HepG2 (cell line): ENCODE measurements around the gene KPNB1. TPM values are rescaled to one million over a fixed set of nuclear protein-coding genes. Genes with fewer than 3 reads are reported as not detected.

ENCODE experiments used
- ATAC-seq: fragments of 200-7000 bp; cut with Tn5 transposase; 3 replicates; pipeline ENCODE4 v1.9.1; 2020; ENCODE audit warnings: mild to moderate bottlenecking, moderate library complexity
- BruUV-seq: library from RNA; stranded (reverse); fragments of 400-500 nt; replicated peaks from 2 replicates; lab custom pipeline; 2021; lab: Mats Ljungman, UMichigan
- CTCF ChIA-PET: fragments of 300-600 bp; formaldehyde crosslinking; extraction: SDS; loops from one replicate; lab custom pipeline; 2021; ENCODE audit warnings: low total read pairs, inconsistent platforms, low intra/inter-chr PET ratio; lab: Yijun Ruan, JAX
- POLR2A ChIA-PET: fragments of 350-600 bp; sonication (Branson Sonifier 250); formaldehyde crosslinking; loops from one replicate; lab custom pipeline; 2020; ENCODE audit warnings: antibody characterized with exemption, inconsistent platforms; lab: Yijun Ruan, JAX
- DNase-seq: peaks from one replicate; pipeline ENCODE4 v3.0.0-alpha.2; 2015; ENCODE audit warnings: low spot score
- FAIRE-seq: peaks from 3 replicates; lab custom pipeline; 2011; peaks lifted over from hg19 to GRCh38; lab: Jason Lieb, UNC
- H2AFZ ChIP-seq: one replicate; pipeline ENCODE4 v1.6.1; 2011; ENCODE audit warnings: low read length, inconsistent platforms
- H3K27ac ChIP-seq: fragments of 300-600 bp; 3 replicates; pipeline ENCODE4 v1.8.0; 2011; ENCODE audit warnings: mixed run types, mild to moderate bottlenecking, mixed read lengths, low read length, inconsistent platforms; ENCODE audit not compliant: insufficient read depth; ENCODE audit errors: extremely low read length
- H3K27me3 ChIP-seq, 2 experiments: fragments of 200-600 bp in 1 of 2; 2 replicates in 1 of 2; 3 replicates in 1 of 2; pipeline versions ENCODE4 v1.6.0 to v1.8.0; 2011; ENCODE audit warnings: low read length in 2 of 2, mild to moderate bottlenecking in 2 of 2, moderate library complexity in 2 of 2, inconsistent platforms in 1 of 2; ENCODE audit not compliant: insufficient read depth in 2 of 2, control insufficient read depth in 1 of 2
- H3K36me3 ChIP-seq, 2 experiments: fragments of 200-600 bp in 1 of 2; replicated peaks in 1 of 2; 2 replicates in 1 of 2; 3 replicates in 1 of 2; pipeline versions ENCODE4 v1.5.1 to v1.8.0; 2011; ENCODE audit warnings: low read length in 2 of 2, inconsistent platforms in 1 of 2; ENCODE audit not compliant: insufficient read depth in 2 of 2, control insufficient read depth in 1 of 2
- H3K4me1 ChIP-seq: 2 replicates; pipeline ENCODE4 v1.5.1; 2012; ENCODE audit warnings: low read length, inconsistent platforms; ENCODE audit not compliant: insufficient read depth
- H3K4me2 ChIP-seq: 2 replicates; pipeline ENCODE4 v1.6.0; 2011; ENCODE audit warnings: low read depth, low read length, inconsistent platforms
- H3K4me3 ChIP-seq, 3 experiments: fragments of 200-600 bp in 1 of 3; sonication (generic), shearing (Covaris generic) in 1 of 3; replicated peaks in 1 of 3; 2 replicates each; pipeline ENCODE4 v1.5.1; 2011 to 2016; ENCODE audit warnings: low read length in 3 of 3, inconsistent platforms in 2 of 3, low read depth in 2 of 3, mild to moderate bottlenecking in 2 of 3, control low read depth in 1 of 3, mixed read lengths in 1 of 3; ENCODE audit not compliant: insufficient read depth in 1 of 3
- H3K79me2 ChIP-seq: one replicate; pipeline ENCODE4 v1.6.1; 2011; ENCODE audit warnings: low read length, inconsistent platforms; ENCODE audit not compliant: insufficient read depth
- H3K9ac ChIP-seq: 2 replicates; pipeline ENCODE4 v1.6.0; 2011; ENCODE audit warnings: mild to moderate bottlenecking, low read depth, low read length, inconsistent platforms; ENCODE audit not compliant: insufficient read depth
- H3K9me3 ChIP-seq: 2 replicates; pipeline ENCODE4 v1.5.1; 2012; ENCODE audit warnings: mild to moderate bottlenecking, low read length
- H4K20me1 ChIP-seq: 2 replicates; pipeline ENCODE4 v1.6.0; 2011; ENCODE audit warnings: inconsistent platforms, mild to moderate bottlenecking, low read length, moderate library complexity; ENCODE audit not compliant: insufficient read depth
- ELF3 ChIP-seq: IDR thresholded peaks from 2 replicates; pipeline ENCODE4 v1.6.1; 2016; ENCODE audit warnings: missing genetic modification reagents, missing compliant biosample characterization
- GATAD2A ChIP-seq: IDR thresholded peaks from 2 replicates; pipeline ENCODE4 v1.6.1; 2016
- GZF1 ChIP-seq: sonication (generic); formaldehyde crosslinking; IDR thresholded peaks from 2 replicates; pipeline ENCODE4 v1.5.1; 2020; ENCODE audit warnings: mild to moderate bottlenecking, missing genetic modification reagents
- USF2 ChIP-seq, 2 experiments: sonication (generic) in 1 of 2; formaldehyde crosslinking in 1 of 2; IDR thresholded peaks; 2 replicates each; pipeline versions ENCODE4 v1.5.1 to v1.6.1; 2011 to 2020; ENCODE audit warnings: borderline replicate concordance in 1 of 2, low read depth in 1 of 2, low read length in 1 of 2, mild to moderate bottlenecking in 1 of 2, missing genetic modification reagents in 1 of 2, moderate library complexity in 1 of 2
- ZNF7 ChIP-seq: IDR thresholded peaks from 2 replicates; pipeline ENCODE4 v1.6.1; 2016; ENCODE audit warnings: missing biosample characterization, missing genetic modification reagents
- WGBS: methylation state at CpG from one replicate; pipeline ENCODE4 v1.1.6; 2017; ENCODE audit warnings: low lambda C conversion rate; 5-methylcytosine and 5-hydroxymethylcytosine counted together
- in situ Hi-C: cut with HindIII; loops from 2 replicates; pipeline ENCODE4 v1.10.0; 2017; ENCODE audit warnings: low pct_unique_long_range_greater_than_20kb; ENCODE audit not compliant: extremely low pct_ligation_motif_present
- intact Hi-C: fragments of 100-400 bp; cut with micrococcal nuclease; formaldehyde crosslinking; loops from one replicate; pipeline ENCODE4 v1.10.0; 2022; ENCODE audit not compliant: unreplicated experiment
- polyA plus RNA-seq, 8 experiments: library from polyadenylated mRNA; depleted of rRNA in 3 of 8; stranded (reverse) in 7 of 8; unstranded in 1 of 8; fragments of >200 nt; fragmentation: Illumina TruSeq in 4 of 8; extraction: Trizol in 4 of 8; gene quantifications; 2 replicates each; pipeline versions ENCODE4 v1.2.1 to v1.2.3, GENCODE V29; 2011 to 2016; ENCODE audit warnings: low read depth in 4 of 8, missing spikeins in 1 of 8, mixed read lengths in 1 of 8; ENCODE audit not compliant: insufficient read depth in 1 of 8
- total RNA-seq, 5 experiments: library from RNA; depleted of rRNA; stranded (reverse); fragments of >200 nt; fragmentation: Illumina TruSeq; extraction: Trizol; gene quantifications; 2 replicates each; pipeline ENCODE4 v1.2.3, GENCODE V29; 2016; ENCODE audit warnings: low read depth in 1 of 5
- TF ChIP-seq, protein P1 (sequence below), 2 experiments: fragments of 450-650 bp in 1 of 2; sonication (generic) in 1 of 2; formaldehyde crosslinking; IDR thresholded peaks; 2 replicates each; pipeline versions ENCODE4 v1.5.0 to v1.8.0; 2020 to 2022; ENCODE audit warnings: mild to moderate bottlenecking in 1 of 2, missing genetic modification reagents in 1 of 2
- TF ChIP-seq, protein P2 (sequence below): sonication (generic); formaldehyde crosslinking; IDR thresholded peaks from 2 replicates; pipeline ENCODE4 v1.5.0; 2020; ENCODE audit warnings: mild to moderate bottlenecking, missing genetic modification reagents

KPNB1 gene
- total and polyA plus RNA-seq, 2 of the 13 experiments (the other 11 are each of a cell fraction or from before 2014, with no cell fraction given) = 164 to 424 TPM

DNA sequence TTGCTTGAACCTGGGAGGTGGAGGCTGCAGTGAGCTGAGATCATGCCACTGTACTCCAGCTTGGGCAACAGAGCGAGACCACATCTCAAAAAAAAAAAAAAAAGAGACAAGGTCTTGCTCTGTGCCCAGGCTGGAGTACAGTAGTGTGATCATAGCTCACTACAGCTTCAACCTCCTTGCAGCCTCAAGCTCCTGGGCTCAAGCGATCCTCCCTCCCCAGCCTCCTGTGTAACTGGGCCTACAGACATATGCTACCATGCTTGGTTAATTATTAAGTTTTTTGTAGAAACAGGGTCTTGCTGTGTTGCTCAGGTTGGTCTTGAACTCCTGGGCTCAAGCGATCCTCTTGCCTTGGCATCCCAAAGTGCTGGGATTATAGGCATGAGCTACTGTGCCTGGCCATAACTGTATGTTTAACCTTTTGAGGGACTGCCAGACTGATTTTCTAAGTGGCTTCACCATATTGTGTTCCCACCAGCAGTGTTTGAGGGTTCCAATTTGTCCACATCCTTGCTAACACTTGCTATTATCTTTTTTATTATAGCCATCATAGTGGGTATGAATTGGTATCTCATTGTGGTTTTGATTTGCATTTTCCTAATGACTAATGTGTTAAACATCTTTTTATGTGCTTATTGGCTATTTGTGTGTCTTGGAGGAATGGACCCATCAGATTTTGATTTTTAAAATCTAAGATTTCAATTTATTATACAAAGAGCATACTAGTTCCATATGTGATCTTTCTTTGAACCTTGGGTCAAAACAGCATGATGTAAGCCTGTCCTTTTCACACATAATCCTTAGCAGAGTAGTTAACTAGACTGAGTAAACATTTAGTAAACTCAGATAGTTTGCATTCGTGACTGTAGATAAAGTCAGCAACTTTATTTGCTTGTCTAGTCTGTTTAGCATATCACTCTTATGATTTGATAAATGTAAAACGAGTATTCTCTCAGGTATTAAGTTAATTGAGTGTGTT, 38.1 kb upstream of the KPNB1 start:
- 83% methylated on average over 5 of the region's 5 CpGs for WGBS
- POLR2A ChIA-PET = no interaction called here
- FAIRE-seq (no peak), DNase-seq (no peak), ATAC-seq (no peak)
- intact Hi-C loops = loop anchor here (10.0 kb wide), 2 partner anchors 247 to 387 kb away; no protein-coding TSS in a partner anchor
- no peak overlapping the region for H3K27ac ChIP-seq
- no peak overlapping the region for H3K9ac ChIP-seq
- no peak overlapping the region for H3K4me2 ChIP-seq
- H3K9me3 ChIP-seq = no peaks in the 10 kb centered on the region
- no TSS peak for BruUV-seq
- H2AFZ ChIP-seq = no peak overlapping the region
- in situ Hi-C loops = loop anchor here (25.0 kb wide), 2 partner anchors 99 to 249 kb away; no protein-coding TSS in a partner anchor
- H4K20me1 ChIP-seq = no peaks in the 10 kb centered on the region
- H3K79me2 ChIP-seq = no peaks in the 10 kb centered on the region
- 0 out of 2 replicates have a peak, but pooled peaks cover 10% of the 10 kb centered on the region for H3K4me1 ChIP-seq
- TF ChIP-seq, protein P1, sequence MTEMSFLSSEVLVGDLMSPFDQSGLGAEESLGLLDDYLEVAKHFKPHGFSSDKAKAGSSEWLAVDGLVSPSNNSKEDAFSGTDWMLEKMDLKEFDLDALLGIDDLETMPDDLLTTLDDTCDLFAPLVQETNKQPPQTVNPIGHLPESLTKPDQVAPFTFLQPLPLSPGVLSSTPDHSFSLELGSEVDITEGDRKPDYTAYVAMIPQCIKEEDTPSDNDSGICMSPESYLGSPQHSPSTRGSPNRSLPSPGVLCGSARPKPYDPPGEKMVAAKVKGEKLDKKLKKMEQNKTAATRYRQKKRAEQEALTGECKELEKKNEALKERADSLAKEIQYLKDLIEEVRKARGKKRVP (CRISPR knock-in tag; IDR thresholded peaks at IDR 0.05) = peak in 1 of 2 experiments; percentile 60; a peak in 2 of 4 replicates
- TF ChIP-seq, protein P2, sequence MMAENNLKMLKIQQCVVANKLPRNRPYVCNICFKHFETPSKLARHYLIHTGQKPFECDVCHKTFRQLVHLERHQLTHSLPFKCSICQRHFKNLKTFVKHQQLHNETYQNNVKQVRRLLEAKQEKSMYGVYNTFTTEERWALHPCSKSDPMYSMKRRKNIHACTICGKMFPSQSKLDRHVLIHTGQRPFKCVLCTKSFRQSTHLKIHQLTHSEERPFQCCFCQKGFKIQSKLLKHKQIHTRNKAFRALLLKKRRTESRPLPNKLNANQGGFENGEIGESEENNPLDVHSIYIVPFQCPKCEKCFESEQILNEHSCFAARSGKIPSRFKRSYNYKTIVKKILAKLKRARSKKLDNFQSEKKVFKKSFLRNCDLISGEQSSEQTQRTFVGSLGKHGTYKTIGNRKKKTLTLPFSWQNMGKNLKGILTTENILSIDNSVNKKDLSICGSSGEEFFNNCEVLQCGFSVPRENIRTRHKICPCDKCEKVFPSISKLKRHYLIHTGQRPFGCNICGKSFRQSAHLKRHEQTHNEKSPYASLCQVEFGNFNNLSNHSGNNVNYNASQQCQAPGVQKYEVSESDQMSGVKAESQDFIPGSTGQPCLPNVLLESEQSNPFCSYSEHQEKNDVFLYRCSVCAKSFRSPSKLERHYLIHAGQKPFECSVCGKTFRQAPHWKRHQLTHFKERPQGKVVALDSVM (CRISPR knock-in tag) = peak; percentile 91
- TF ChIP-seq ZNF7 = peak; percentile 53; the same call in 1 of the 2 replicates
- 0 out of 2 replicates have a peak, but pooled peaks have one; percentile 18 for TF ChIP-seq GATAD2A (CRISPR knock-in tag)
- TF ChIP-seq ELF3 (CRISPR knock-in tag) = no peak
- TF ChIP-seq USF2 (IDR thresholded peaks at IDR 0.05; ENCODE audit: low read depth, low read length) = no peak
- no peak for TF ChIP-seq USF2 (CRISPR knock-in tag; IDR thresholded peaks at IDR 0.05; ENCODE audit: borderline replicate concordance)
- TF ChIP-seq GZF1 (CRISPR knock-in tag) = no peak
- no peaks in the 10 kb centered on the region for H3K27me3 ChIP-seq
- no peak overlapping the region for H3K4me3 ChIP-seq
- CTCF ChIA-PET = no interaction called here
- H3K36me3 ChIP-seq = peaks cover 13 to 65% of the 10 kb centered on the region in 2 experiments
